Ishikawa (cell line): ENCODE results near the gene CENATAC.

Experiments
- CEBPB ChIP-seq: IDR thresholded peaks from 2 replicates; pipeline ENCODE4 v1.6.1; 2012
- CREB1 ChIP-seq: IDR thresholded peaks from 2 replicates; pipeline ENCODE4 v1.6.1; 2012; ENCODE audit warnings: low read depth
- EGR1 ChIP-seq: IDR thresholded peaks from 2 replicates; pipeline ENCODE4 v1.6.1; 2012
- EP300 ChIP-seq: IDR thresholded peaks from 2 replicates; pipeline ENCODE4 v1.6.1; 2012; ENCODE audit warnings: borderline replicate concordance
- FOXM1 ChIP-seq: IDR thresholded peaks from 2 replicates; pipeline ENCODE4 v1.6.1; 2012; ENCODE audit warnings: low read depth, borderline replicate concordance
- MAX ChIP-seq: IDR thresholded peaks from 2 replicates; pipeline ENCODE4 v1.6.1; 2012
- NFIC ChIP-seq: IDR thresholded peaks from 2 replicates; pipeline ENCODE4 v1.6.1; 2012
- RAD21 ChIP-seq: IDR thresholded peaks from 2 replicates; pipeline ENCODE4 v1.6.1; 2012; ENCODE audit warnings: low read depth
- REST ChIP-seq: IDR thresholded peaks from 2 replicates; pipeline ENCODE4 v1.6.1; 2012; ENCODE audit warnings: low read depth, mild to moderate bottlenecking
- TAF1 ChIP-seq: IDR thresholded peaks from 2 replicates; pipeline ENCODE4 v1.6.1; 2012; ENCODE audit warnings: low read depth, mild to moderate bottlenecking
- TCF12 ChIP-seq: IDR thresholded peaks from 2 replicates; pipeline ENCODE4 v1.6.1; 2012; ENCODE audit warnings: low read depth
- TEAD4 ChIP-seq: IDR thresholded peaks from 2 replicates; pipeline ENCODE4 v1.6.1; 2012
- USF1 ChIP-seq: IDR thresholded peaks from 2 replicates; pipeline ENCODE4 v1.6.1; 2012
- YY1 ChIP-seq: IDR thresholded peaks from 2 replicates; pipeline ENCODE4 v1.6.1; 2012; ENCODE audit warnings: low read depth
- ZBTB7A ChIP-seq: IDR thresholded peaks from 2 replicates; pipeline ENCODE4 v1.6.1; 2012; ENCODE audit warnings: low read depth

CENATAC gene

GRCh38 chr11:119021631-119022030, 23.7 kb downstream of the CENATAC start:
- TF ChIP-seq TEAD4 (no peak), TAF1 (no peak), CREB1 (no peak), EGR1 (no peak), USF1 (no peak), EP300 (no peak), REST (no peak), NFIC (no peak), YY1 (no peak), TCF12 (no peak), RAD21 (no peak), ZBTB7A (no peak), CEBPB (no peak), MAX (no peak), FOXM1 (no peak)

- TF ChIP-seq MAX (no peak), CEBPB (no peak), TAF1 (no peak), EGR1 (no peak), EP300 (no peak), CREB1 (no peak), ZBTB7A (no peak), USF1 (no peak)
Measured at GRCh38 chr11:119023741-119024140, 25.8 kb downstream of the CENATAC start.

GRCh38 chr11:119024430-119025098, 26.6 kb downstream of the CENATAC start:
- TF ChIP-seq TCF12: no peak
- TF ChIP-seq TEAD4: no peak
- TF ChIP-seq MAX: no peak
- TF ChIP-seq EP300: no peak
- TF ChIP-seq REST: no peak
- TF ChIP-seq ZBTB7A: no peak
- TF ChIP-seq RAD21: no peak
- TF ChIP-seq USF1: no peak
- no peak for TF ChIP-seq CREB1
- no peak for TF ChIP-seq FOXM1
- TF ChIP-seq NFIC: no peak
- no peak for TF ChIP-seq EGR1
- TF ChIP-seq YY1: no peak
- no peak for TF ChIP-seq TAF1
- no peak for TF ChIP-seq CEBPB

GRCh38 chr11:119025099-119025473, 27.1 kb downstream of the CENATAC start:
- TF ChIP-seq TCF12 (no peak), MAX (no peak), REST (no peak), FOXM1 (no peak), TEAD4 (no peak), USF1 (no peak), TAF1 (no peak)
